ENCODE data around the gene ZNF25.
"Not testable (repeated sequence)": the region's sequence is repeated elsewhere in the genome, so short reads cannot be mapped to it uniquely, and the experiment has no call there.

The ZNF25 gene

DNA sequence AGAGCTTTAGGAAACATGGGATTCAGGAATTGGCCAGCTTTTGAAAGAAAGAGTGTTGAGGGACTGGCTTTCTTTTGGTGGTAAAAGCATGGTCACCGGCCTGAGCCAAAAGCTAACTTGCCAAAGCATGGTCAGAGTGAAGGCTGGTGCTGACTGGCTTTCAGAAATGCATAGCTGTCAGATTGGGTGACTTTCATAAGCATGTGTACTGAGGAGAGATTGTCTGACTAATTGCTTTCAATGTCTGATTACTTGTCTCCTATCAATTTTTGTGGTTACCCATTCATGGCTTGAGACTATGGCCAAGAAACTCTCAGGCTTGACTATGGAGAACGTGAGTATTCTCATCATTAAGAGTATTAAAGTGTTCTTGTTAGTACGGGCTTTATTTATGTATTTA lies 28.2 kb downstream of the ZNF25 start:
- in situ Hi-C loops (cut with MboI; ENCODE audit: low sequenced_read_pairs), result no loop called here

DNA sequence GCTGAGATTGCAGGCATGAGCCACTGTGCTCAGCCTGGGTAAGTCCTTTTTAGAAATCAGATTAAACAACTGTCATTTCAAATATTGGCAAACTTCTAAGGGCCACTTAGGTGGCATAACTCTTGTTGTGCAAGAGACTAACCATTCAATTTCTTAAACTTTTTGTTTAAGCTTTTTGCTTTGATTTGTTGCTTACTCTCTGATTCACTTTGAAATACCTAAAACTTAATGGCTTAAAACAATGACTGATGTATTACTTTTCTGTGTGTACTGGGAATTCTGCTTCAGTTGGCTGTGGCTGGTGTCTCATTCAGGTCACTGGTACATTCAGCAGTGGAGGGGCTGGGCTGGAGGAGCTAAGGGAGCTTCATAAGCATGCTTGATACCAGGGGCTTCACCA lies 28.9 kb downstream of the ZNF25 start:
- in situ Hi-C loops (cut with MboI; ENCODE audit: low sequenced_read_pairs), result no loop called here

DNA sequence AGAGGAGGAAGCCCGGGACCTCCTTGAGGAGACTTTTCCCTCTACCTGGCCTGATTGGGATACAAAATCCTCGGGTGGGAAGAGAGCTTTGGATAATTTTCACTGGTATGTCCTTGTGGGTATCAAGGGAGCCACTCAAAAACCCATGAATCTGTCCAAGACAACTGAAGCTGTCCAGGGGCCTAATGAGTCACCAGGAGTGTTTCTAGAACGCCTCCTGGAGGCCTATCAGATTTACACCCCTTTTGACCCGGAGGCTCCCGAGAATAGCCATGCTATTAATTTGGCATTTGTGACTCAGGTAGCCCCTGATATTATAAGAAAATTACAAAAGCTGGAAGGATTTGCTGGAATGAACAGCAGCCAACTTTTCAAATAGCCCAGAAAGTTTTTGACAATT lies 38.6 kb downstream of the ZNF25 start:
- in situ Hi-C loops (cut with MboI; ENCODE audit: low sequenced_read_pairs), result no loop called here

DNA sequence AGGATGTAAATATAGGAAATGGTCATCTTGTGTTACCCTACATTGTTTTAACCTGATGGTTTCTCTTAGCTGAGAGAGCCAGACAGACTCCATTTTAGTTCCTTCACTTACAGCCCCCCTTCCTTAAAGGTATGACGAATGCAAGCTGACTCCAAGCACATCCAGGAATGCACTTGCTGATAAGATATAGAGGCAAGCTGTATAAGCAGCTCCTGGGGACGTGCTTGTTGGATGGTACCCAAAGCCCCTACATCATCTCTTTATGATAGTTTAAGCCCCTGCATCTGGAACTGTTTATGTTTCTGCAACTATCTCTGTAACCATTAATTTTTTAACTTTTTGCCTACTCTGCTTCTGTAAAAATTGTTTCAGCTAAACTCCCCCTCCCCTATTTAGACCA lies 41.7 kb downstream of the ZNF25 start:
- in situ Hi-C loops (cut with MboI; ENCODE audit: low sequenced_read_pairs), result no loop called here

DNA sequence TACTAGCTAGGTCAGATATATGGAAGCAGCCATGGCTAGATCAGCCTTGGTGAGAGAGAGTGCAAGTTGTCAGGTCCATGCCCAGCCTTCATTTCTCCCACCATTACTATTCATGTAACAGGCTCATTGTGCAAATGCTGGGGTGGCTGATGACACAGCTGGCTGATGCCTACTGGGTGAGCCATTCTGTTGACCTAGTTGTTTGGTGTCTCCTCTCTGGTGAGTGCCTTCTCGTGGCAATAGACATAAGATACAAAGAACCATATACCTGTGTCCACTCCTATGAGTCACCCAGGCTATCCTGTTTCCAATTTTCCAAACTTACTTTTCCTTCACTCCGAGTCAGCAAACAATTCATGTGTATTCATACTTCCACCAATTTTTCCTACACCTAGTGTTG lies 46.0 kb downstream of the ZNF25 start:
- in situ Hi-C loops (cut with MboI; ENCODE audit: low sequenced_read_pairs), result no loop called here

DNA sequence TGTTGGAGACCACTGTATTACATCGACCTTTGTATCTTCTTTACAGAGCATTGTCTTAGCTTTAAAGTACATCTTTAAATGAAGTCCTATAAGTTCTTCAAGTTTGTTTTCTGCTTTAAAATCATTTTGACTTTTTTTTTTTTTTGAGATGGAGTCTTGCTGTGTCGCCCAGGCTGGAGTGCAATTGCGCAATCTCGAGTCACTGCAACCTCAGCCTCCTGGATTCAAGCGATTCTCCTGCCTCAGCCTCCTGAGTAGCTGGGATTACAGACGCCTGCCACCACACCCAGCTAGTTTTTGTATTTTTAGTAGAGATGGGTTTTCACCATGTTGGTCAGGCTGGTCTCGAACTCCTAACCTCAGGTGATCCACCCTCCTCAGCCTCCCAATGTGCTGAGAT lies 68.3 kb downstream of the ZNF25 start:
- in situ Hi-C loops (cut with MboI; ENCODE audit: low sequenced_read_pairs), result not testable (repeated sequence)

DNA sequence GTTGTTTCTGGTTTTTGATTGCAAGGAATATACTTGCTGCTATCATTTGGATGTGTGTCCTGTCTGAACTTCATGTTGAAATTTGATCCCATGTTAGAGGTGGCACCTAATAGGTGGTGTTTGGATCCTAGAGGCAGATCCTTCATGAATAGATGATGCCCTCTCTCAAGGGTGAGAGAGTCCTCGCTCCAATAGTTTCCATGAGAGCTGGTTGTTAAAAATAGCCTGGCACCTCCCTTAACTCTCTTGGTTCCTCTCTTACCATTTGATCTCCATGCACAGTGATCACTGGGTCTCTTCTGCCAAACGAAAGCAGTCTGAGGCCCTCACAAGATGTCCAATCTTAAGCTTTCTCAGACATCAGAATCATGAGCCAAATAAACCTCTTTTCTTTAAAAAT lies 70.1 kb downstream of the ZNF25 start:
- in situ Hi-C loops (cut with MboI; ENCODE audit: low sequenced_read_pairs), result no loop called here

Data from HL-60/S4 treated with retinoic acid at 250 ng/mL for 4 days and 3 days (cell line).